ENCODE results near the gene ENOX1.

DNA sequence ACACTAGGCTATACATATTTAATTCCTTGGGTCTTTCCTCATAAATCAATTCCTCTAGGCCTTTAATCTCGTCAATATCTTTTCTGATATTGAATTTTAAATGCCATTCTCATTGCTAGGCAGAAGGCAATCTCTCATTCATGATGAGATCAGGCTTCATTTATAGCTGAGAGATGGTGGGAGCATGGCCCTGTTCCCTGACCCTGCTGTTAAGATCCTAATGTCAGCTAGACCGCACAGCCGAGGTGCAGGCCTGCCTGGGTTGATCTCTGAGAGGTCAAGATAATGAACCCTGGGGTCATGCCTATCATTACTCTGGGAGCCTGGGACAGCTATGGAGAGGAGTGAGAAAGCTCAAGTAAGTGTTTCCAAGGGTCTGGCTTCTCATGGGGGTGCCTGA lies 509.6 kb downstream of the ENOX1 start:
- TF ChIP-seq, protein P1, sequence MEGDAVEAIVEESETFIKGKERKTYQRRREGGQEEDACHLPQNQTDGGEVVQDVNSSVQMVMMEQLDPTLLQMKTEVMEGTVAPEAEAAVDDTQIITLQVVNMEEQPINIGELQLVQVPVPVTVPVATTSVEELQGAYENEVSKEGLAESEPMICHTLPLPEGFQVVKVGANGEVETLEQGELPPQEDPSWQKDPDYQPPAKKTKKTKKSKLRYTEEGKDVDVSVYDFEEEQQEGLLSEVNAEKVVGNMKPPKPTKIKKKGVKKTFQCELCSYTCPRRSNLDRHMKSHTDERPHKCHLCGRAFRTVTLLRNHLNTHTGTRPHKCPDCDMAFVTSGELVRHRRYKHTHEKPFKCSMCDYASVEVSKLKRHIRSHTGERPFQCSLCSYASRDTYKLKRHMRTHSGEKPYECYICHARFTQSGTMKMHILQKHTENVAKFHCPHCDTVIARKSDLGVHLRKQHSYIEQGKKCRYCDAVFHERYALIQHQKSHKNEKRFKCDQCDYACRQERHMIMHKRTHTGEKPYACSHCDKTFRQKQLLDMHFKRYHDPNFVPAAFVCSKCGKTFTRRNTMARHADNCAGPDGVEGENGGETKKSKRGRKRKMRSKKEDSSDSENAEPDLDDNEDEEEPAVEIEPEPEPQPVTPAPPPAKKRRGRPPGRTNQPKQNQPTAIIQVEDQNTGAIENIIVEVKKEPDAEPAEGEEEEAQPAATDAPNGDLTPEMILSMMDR (conservative IDR thresholded peaks at IDR 0.05; ENCODE audit: low read depth, low read length): no peak
- no peak for TF ChIP-seq EZH2phosphoT487 (IDR thresholded peaks at IDR 0.05; ENCODE audit: borderline replicate concordance, low read length)
